Aorta (tissue), 5 donors: ENCODE measurements around the gene CHST3. TPM values are rescaled to one million over a fixed set of nuclear protein-coding genes. Genes with fewer than 3 reads are reported as not detected.

ENCODE experiments used
- ATAC-seq: fragments of 200-7000 bp; cut with Tn5 transposase; one replicate; pipeline ENCODE4 v1.9.1; 2022; ENCODE audit warnings: moderate library complexity; ENCODE audit not compliant: low FRiP score
- DNase-seq, 2 donors: peaks; one replicate each; pipeline ENCODE4 v3.0.0-alpha.2; 2020
- H3K27ac ChIP-seq, 2 donors: one replicate each; pipeline ENCODE4 v1.5.1; 2013; ENCODE audit warnings: low read length in 2 of 2, mild to moderate bottlenecking in 2 of 2, moderate library complexity in 2 of 2, control low read depth in 1 of 2, inconsistent platforms in 1 of 2, low read depth in 1 of 2
- H3K27me3 ChIP-seq, 2 donors: one replicate each; pipeline ENCODE4 v1.6.1; 2013; ENCODE audit warnings: control low read depth in 1 of 2, low read length in 1 of 2, mild to moderate bottlenecking in 1 of 2, moderate library complexity in 1 of 2; ENCODE audit not compliant: insufficient read depth in 2 of 2, control insufficient read depth in 1 of 2
- H3K36me3 ChIP-seq, 2 donors: one replicate each; pipeline ENCODE4 v1.6.1; 2013; ENCODE audit warnings: control low read depth in 1 of 2, low read length in 1 of 2, mild to moderate bottlenecking in 1 of 2; ENCODE audit not compliant: insufficient read depth in 2 of 2, control insufficient read depth in 1 of 2
- H3K4me1 ChIP-seq, 2 donors: one replicate each; pipeline ENCODE4 v1.6.1; 2013; ENCODE audit warnings: low read length in 2 of 2, control low read depth in 1 of 2, mild to moderate bottlenecking in 1 of 2, moderate library complexity in 1 of 2; ENCODE audit not compliant: insufficient read depth in 2 of 2, control insufficient read depth in 1 of 2
- H3K4me3 ChIP-seq, 2 donors: one replicate each; pipeline ENCODE4 v1.5.1; 2013; ENCODE audit warnings: low read length in 2 of 2, control low read depth in 1 of 2, mild to moderate bottlenecking in 1 of 2
- H3K9me3 ChIP-seq: one replicate; pipeline ENCODE4 v1.6.1; 2013; ENCODE audit warnings: mild to moderate bottlenecking, low read length; ENCODE audit not compliant: control insufficient read depth
- WGBS, 2 donors: extraction: QIAGEN DNeasy Blood & Tissue Kit; methylation state at CpG; one replicate each; pipeline ENCODE4 v1.1.7; 2013; 5-methylcytosine and 5-hydroxymethylcytosine counted together
- intact Hi-C, 2 donors: fragments of 100-400 bp; cut with DNase I; formaldehyde crosslinking; loops; one replicate each; pipeline versions ENCODE4 v1.14.2 to v1.15.0; 2022
- polyA plus RNA-seq, 2 donors: library from polyadenylated mRNA; stranded (reverse); fragments of 200-250 nt; gene quantifications; one replicate each; pipeline ENCODE4 v1.2.3, GENCODE V29; 2013
- total RNA-seq, 2 donors: library from RNA; stranded (reverse); fragmentation: NEBNext Ultra II Directional; extraction: Animal tissue kit (Norgen Biotek cat#: 25700); gene quantifications; one replicate each; pipeline ENCODE4 v1.2.1, GENCODE V29; 2021
- donor health status: healthy with polysubstance abuse.
- donor health status: Bipolar disorder and iron deficiency.
- donor health status: DM: no; HTN: no; CAD: no.
- donor health status: DM: no; HTN: no; CAD: no.
- donor health status: DM: yes; HTN: yes; CAD: no.

The CHST3 gene
- total and polyA plus RNA-seq, 4 donors = 4.1 to 47.9 (median 19.6) TPM

GRCh38 chr10:71945819-71946474 lies 18.2 kb upstream of the CHST3 start:
- H3K27ac ChIP-seq = no peak overlapping the region
- no peaks in the 10 kb centered on the region for H3K4me1 ChIP-seq
- H3K9me3 ChIP-seq = peaks cover 18% of the 10 kb centered on the region
- H3K27me3 ChIP-seq = no peaks in the 10 kb centered on the region
- DNase-seq = no peak
- no peak for ATAC-seq
- H3K36me3 ChIP-seq = no peaks in the 10 kb centered on the region
- 92 to 94% methylated on average over 8 of the region's 8 CpGs for WGBS, 2 donors
- H3K4me3 ChIP-seq = no peak overlapping the region
- intact Hi-C loops = no loop called here

- WGBS, 2 donors = 75 to 76% methylated on average over 3 of the region's 3 CpGs
- no peaks in the 10 kb centered on the region for H3K36me3 ChIP-seq
- H3K9me3 ChIP-seq = peaks cover 18% of the 10 kb centered on the region
- no peaks in the 10 kb centered on the region for H3K4me1 ChIP-seq
- ATAC-seq (no peak), DNase-seq (no peak)
- H3K4me3 ChIP-seq = no peak overlapping the region
- intact Hi-C loops = no loop called here
- H3K27ac ChIP-seq = no peak overlapping the region
- no peaks in the 10 kb centered on the region for H3K27me3 ChIP-seq
Measured at GRCh38 chr10:71946700-71947099, 17.5 kb upstream of the CHST3 start.

- no peak for ATAC-seq
Measured at GRCh38 chr10:71948496-71949067, 15.6 kb upstream of the CHST3 start.

GRCh38 chr10:71950683-71951082 lies 13.5 kb upstream of the CHST3 start:
- no peak overlapping the region for H3K4me3 ChIP-seq
- H3K27ac ChIP-seq = no peak overlapping the region
- no peak for ATAC-seq
- H3K9me3 ChIP-seq = peaks cover 14% of the 10 kb centered on the region
- WGBS, 2 donors = 90 to 92% methylated on average over 6 of the region's 6 CpGs
- no peaks in the 10 kb centered on the region for H3K27me3 ChIP-seq
- H3K4me1 ChIP-seq = no peaks in the 10 kb centered on the region
- no peak for DNase-seq
- intact Hi-C loops = loop anchor here in 1 of 2 donors (5.0 kb wide), 1 partner anchor 387 kb away; no protein-coding TSS in a partner anchor
- no peaks in the 10 kb centered on the region for H3K36me3 ChIP-seq

More at GRCh38 chr10:71948496-71949067, 15.6 kb upstream of the CHST3 start:
- Histone ChIP-seq H3K4me1 (no peaks in the 10 kb centered on the region), H3K36me3 (no peaks in the 10 kb centered on the region), H3K27ac (no peak overlapping the region), H3K4me3 (no peak overlapping the region), H3K9me3 (peaks cover 18% of the 10 kb centered on the region), H3K27me3 (no peaks in the 10 kb centered on the region)
- DNase-seq = no peak
- intact Hi-C loops = no loop called here
- 83 to 84% methylated on average over 6 of the region's 6 CpGs for WGBS, 2 donors

- 53 to 71% methylated on average over 3 of the region's 3 CpGs for WGBS, 2 donors
- no peak for ATAC-seq
- intact Hi-C loops = loop anchor here in 1 of 2 donors (5.0 kb wide), 1 partner anchor 385 kb away; no protein-coding TSS in a partner anchor
Measured at GRCh38 chr10:71952745-71953144, 11.4 kb upstream of the CHST3 start.

GRCh38 chr10:71957546-71958275 lies 6.5 kb upstream of the CHST3 start:
- ATAC-seq = no peak
- WGBS, 2 donors = 78 to 79% methylated on average over 9 of the region's 9 CpGs
- intact Hi-C loops = loop anchor here in 1 of 2 donors (2.0 to 5.0 kb wide), 2 partner anchors 91 to 380 kb away; no protein-coding TSS in a partner anchor
- no peak for DNase-seq
- Histone ChIP-seq H3K36me3 (no peaks in the 10 kb centered on the region), H3K27ac (no peak overlapping the region), H3K27me3 (no peaks in the 10 kb centered on the region), H3K4me1 (no peaks in the 10 kb centered on the region), H3K4me3 (no peak overlapping the region), H3K9me3 (no peaks in the 10 kb centered on the region)

More at GRCh38 chr10:71952745-71953144, 11.4 kb upstream of the CHST3 start:
- Histone ChIP-seq H3K4me1 (no peaks in the 10 kb centered on the region), H3K27me3 (no peaks in the 10 kb centered on the region), H3K4me3 (no peak overlapping the region), H3K36me3 (no peaks in the 10 kb centered on the region), H3K27ac (no peak overlapping the region), H3K9me3 (peaks cover 4% of the 10 kb centered on the region)
- no peak for DNase-seq

- intact Hi-C loops = loop anchor here in 1 of 2 donors (5.0 kb wide), 1 partner anchor 378 kb away; no protein-coding TSS in a partner anchor
- no peaks in the 10 kb centered on the region for H3K27me3 ChIP-seq
- 93% methylated on average over 3 of the region's 3 CpGs for WGBS, 2 donors
- no peaks in the 10 kb centered on the region for H3K4me1 ChIP-seq
- H3K36me3 ChIP-seq = no peaks in the 10 kb centered on the region
- H3K9me3 ChIP-seq = no peaks in the 10 kb centered on the region
- no peak for DNase-seq
- no peak overlapping the region for H3K27ac ChIP-seq
- H3K4me3 ChIP-seq = no peak overlapping the region
- ATAC-seq = no peak
Measured at GRCh38 chr10:71959526-71959925, 4.7 kb upstream of the CHST3 start.

- intact Hi-C loops = loop anchor here (2.0 to 5.0 kb wide), 2 partner anchors 45 to 83 kb away; no protein-coding TSS in a partner anchor
Measured at GRCh38 chr10:71961831-71962230, 2.4 kb upstream of the CHST3 start.

More at GRCh38 chr10:71961831-71962230, 2.4 kb upstream of the CHST3 start:
- WGBS, 2 donors = 93 to 96% methylated on average over 10 of the region's 10 CpGs
- H3K4me3 ChIP-seq = no peak overlapping the region
- no peaks in the 10 kb centered on the region for H3K9me3 ChIP-seq
- no peaks in the 10 kb centered on the region for H3K36me3 ChIP-seq
- H3K4me1 ChIP-seq = no peaks in the 10 kb centered on the region
- no peak overlapping the region for H3K27ac ChIP-seq
- no peak for DNase-seq
- H3K27me3 ChIP-seq = no peaks in the 10 kb centered on the region
- ATAC-seq = no peak
